CD4-positive, alpha-beta T cell treated with Interleukin-15 for 1 hour (primary cell): Measurements from ENCODE around the gene RPS6KA6.

Experiments
- DNase-seq: peaks from one replicate; pipeline ENCODE4 v3.0.0-alpha.2; 2020

The RPS6KA6 gene

DNA sequence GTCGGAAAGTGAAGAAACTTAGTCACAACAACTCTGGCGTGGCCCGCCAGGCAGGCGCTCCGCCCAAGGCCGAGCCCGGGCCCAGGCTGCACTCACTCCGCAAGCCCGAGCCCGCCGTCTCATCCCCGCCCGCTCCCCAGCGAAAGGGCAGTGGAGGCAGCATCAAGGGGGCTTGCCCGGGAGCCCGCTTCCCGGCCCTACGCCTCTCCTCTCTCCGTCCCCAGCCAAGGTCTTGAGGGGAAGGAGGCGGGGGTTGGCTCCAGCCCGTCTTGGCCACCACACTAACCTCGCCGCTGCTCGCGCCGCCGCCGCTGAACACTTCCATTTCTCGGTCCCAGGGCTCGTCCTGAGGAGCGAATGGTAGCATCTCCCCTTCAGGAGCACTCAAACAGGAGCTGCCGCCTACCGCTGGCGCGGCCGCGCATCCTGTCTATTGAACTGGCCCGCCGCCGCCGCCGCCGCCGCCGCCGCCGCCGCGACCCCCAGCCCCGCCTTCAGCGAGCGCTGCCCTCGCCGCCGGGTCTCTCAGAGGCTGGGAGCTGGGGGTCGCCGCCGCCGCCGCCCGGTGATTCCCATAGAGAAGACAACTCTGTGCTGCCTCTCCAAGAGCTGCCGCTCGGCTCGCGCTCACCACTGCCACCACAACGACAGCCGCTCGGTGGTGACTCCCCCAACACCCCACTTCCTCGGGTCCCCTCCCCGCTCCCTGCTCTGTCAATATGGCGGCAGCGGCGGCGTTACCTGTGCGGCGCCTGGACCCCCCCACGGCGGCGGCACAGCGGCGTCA lies at the start of gene RPS6KA6:
Gene RPS6KA6, minus strand, starts transcription at position 667 of the 787 bp plus-strand sequence. Its CDS starts 300 bp downstream, at position 367.
- DNase-seq = no peak

DNA sequence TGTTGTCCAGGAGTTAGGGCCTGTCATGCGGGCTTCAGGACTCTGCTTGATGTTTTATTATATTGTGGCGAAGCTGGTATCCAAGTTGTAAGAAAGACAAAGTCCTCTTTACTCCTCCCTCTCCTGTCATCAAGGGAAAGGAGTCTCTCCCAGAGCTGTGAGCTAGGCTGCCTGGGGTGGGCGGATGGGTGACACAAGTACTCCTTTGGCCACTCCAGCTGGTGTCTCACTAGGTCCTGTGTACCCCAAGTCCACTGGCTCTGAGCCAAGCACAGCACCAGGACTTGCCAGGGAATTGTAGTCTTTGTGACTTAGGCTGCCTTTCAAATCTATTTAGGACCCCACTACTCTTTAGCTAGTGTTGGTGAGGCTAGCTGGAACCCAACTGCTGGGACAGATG lies 36.7 kb upstream of the RPS6KA6 start:
- no peak for DNase-seq

DNA sequence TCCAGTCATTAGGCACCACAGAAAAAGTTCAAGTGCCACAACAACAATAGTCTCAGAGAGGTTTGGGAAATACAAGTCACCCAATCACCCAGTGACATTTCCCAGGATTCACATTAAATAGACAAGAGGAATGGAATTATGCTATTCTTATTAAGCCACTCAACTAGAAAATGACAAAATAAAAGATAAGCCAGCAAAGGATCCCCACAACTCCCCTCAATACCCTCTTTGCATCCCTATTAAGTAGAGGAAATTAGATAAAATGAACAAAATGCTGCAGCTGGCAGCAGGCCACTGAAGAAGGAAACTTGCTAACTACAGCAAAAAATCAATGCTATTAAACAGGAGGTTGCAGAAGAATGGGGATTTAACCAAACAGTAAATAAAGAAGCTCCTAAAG lies 35.3 kb upstream of the RPS6KA6 start:
- no peak for DNase-seq

DNA sequence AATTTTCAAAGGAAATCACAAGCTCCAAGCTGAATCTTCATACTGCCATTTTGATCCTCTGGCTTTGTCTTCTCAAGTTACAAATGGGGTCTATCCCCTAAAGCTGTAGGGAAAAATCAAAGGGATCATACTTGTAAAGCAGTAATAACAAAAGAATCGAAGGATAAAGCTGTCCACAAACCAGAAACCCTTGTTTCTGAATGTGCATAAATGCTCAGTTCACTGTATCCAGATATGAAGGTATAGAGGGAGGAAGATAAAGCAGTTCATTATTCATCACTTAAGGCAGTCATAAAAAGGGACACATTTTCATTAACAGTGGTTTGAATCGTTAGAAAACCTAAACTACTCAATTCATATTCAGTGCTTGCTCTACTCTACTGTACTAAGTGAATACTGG lies 33.2 kb upstream of the RPS6KA6 start:
- no peak for DNase-seq

DNA sequence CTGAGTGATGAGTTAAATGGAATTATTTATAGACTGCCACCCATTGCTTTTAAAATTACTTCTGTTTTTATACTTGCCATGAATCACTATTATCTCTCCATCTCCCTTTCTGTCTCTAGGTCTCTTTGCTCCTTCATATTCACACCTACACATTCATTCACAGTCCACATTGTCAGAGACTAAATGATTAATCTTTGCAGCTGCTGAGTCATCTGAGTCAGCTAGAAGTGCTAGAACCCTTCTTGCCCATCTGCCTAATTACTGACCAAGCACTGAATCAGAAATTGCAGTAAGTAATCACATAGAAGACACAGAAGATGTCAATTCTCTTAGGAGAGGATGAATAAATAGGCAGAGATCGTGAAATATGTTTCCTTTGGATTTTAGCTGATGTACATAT lies 31.6 kb upstream of the RPS6KA6 start:
- no peak for DNase-seq

DNA sequence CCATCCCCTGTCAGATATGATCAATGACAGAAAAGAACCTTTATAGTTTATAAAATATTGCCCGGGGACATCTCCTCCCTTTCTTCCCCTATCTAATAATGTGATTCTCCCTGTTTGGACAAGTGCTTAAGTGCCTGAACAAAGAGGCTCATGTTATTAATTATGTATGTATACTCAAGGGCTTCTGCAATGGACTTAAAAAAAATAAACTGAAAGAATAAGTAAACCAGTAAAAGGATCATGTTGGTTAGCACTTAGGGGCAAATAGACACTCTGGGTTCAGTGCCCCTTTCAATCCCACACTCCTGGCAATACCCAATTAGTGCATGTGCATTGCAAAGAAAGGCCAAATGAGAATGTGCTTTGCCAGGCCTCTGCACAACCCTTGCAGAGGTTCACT lies 30.7 kb upstream of the RPS6KA6 start:
- DNase-seq = no peak

- no peak for DNase-seq
Observed at GRCh38 chrX:84216881-84217280, 28.9 kb upstream of the RPS6KA6 start.

DNA sequence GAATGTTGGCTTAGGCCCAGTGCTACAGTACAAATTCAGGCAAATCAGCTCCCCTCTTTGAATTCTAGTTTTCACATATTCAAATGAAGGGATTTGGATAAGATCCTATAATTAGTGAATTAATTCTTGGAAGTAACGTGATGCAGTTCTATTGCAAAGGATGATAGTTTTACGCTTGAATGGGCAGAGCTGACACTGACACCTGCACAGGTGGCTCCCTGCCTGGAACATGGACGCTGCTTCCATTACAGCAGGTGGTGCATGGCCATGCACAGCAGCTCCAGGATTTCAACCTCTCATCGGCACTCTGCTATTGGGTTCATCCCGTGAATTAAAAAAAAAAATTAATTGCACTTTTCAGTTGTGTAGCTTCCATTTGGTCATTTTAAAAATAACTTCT lies 28.4 kb upstream of the RPS6KA6 start:
- DNase-seq = no peak

DNA sequence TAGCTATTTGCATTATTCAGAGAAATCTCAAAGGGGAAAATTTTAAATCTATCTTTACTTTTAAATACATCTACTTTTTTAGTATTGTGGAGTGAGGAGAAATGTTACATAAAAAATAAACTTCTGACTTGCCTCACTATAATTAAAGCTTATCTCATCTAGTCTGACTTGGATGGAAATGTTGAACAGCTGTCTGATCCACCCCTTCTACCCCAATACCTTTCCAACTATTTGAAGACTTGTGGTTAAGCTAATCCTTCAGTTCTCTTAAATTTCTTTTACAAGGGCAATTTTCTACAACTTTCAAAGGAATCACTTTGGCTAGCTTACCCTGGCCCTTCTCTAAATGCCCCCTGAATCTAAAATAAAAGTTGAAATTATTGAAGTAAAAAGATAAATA lies 17.3 kb upstream of the RPS6KA6 start:
- DNase-seq = no peak

DNA sequence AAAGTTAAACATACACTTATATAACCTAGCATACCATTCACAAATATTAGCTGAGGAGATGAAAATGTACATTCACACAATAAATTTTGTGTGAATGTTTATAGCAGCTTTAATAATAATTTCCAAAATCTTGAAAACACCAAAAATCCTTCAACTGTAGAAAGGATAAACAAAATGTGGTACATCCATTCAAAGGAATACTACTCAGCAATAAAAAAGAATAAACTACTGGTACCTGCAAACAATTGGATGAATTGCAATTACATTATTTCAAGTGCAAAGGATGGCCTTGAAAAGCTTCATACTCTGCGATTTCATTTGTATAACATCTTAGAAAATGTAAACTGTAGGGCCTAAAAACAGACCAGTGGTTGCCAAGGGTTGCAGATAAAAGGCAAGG lies 11.7 kb upstream of the RPS6KA6 start:
- no peak for DNase-seq

DNA sequence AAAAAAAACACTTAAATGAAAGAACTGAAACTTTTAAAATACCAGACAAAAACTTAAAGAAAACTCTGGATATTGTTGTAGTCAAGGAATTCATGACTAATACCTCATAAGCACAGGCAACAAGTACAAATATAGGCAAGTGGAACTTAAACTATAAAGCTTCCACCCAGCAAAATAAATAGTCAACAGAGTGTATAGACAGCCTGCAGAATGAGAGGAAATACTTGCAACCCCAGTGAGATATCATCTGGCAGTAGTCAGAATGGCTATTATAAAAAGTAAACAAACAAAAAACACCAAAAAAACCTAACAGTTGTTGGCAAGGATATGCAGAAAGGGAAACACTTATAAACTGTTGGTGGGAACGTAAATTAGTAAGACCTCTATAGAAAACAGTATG lies 9.6 kb upstream of the RPS6KA6 start:
- DNase-seq = no peak

DNA sequence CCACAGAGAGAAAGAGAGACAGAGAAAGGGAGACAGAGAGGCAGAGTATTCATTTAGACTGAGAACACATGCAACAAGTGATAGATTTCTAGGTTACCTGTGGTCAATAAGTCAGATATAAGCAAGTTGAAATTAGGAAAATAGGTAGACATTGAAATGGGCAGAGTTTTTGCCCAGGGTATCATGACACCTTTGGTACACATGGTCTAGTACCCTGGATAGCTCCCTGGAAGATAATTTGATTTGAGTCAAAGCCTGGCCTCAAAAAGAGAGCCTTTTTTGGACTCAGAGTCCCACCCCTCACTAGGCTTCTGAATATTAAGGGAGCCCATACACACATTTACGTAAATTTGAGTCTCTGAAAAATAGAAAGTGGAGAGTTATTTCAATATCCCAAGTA lies 4.0 kb upstream of the RPS6KA6 start:
- no peak for DNase-seq

- no peak for DNase-seq
Observed at GRCh38 chrX:84189125-84189524, 1.1 kb upstream of the RPS6KA6 start.

DNA sequence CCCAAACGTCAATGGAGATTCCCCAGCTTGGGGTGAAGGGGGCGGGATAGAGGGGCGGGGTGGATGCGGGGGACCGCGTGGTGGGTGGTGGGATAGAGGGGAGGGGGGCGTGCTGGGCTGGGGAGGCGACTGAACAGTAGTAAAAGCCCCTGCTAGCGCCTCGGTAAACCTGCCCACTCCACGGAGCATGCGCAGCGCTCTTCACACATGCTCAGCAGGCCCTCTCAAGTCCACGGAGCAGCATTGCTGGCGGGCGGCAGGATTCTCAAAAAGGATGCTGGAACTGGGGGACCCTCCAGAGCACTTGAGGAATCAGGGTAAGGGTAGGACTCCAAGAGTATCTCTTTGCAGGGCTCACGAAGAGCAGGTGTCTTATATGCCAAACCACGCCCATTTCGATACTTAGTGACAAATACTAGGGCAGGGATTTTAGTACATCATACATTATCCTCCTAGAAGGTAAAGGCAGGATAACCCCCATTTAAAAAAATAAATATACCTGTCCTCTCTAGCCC lies 378 bp upstream of the RPS6KA6 start:
- no peak for DNase-seq

DNA sequence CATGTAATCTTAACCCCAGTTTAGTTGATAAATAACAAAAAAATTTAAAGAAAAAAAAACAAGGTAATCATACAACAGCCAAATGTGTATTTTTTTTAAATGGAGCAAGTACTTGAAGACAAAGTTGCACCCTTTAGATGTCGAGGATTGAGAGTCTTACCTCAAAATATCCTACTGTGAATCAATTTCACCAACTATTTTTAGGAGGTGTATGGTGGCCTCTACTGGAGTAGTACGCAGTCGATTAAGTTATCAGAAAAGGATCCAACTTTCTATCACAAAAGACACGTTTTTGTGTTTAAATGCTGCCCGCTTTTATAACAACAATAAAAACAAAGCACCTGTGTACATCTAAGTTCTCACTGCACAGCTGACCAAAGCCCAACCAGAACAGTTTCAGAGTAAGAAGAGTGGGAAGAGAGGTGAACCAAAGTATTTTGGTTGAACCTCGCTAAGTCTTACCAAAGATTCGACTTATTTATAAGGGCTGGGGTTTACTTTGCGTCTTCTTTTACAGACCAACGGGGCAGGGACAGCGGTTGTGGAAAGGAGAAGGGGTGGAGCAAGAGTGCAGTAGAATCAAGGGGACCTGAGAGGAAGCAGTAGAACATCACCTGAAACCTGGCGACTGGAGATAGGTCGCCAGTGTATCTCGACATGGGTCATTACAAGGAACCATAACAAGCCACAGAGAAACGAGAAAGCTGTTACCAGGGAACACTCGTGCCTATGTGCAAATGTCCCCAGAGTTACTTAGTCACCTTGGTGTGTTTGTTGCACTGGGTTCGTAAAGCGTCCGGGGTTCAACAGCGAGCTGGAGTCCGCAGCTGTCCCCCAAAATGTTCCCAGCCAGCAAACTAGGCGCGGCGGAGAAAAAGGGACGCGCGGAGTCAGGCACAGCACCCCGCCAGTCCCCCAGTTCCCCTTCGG lies 1.1 kb downstream of the RPS6KA6 start:
- DNase-seq = no peak

DNA sequence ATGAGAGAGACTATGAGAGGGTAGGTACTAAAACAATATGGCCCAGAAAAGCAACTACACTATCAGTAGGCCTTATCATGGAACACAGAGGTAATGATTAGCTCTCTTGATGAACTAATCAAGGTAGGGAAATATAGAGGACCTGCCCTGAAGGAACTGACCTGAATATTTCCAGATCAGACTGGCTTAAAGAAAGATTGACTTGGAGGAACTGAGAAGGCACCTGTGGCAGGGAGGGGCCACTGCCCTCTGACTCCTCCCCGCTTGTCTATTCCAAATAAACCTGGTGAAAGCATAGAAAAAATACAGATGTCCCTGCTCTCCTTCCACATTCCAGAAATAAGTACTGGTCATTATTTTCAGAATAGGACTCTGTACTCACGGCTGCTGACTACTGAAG lies 5.5 kb downstream of the RPS6KA6 start:
- DNase-seq = no peak

DNA sequence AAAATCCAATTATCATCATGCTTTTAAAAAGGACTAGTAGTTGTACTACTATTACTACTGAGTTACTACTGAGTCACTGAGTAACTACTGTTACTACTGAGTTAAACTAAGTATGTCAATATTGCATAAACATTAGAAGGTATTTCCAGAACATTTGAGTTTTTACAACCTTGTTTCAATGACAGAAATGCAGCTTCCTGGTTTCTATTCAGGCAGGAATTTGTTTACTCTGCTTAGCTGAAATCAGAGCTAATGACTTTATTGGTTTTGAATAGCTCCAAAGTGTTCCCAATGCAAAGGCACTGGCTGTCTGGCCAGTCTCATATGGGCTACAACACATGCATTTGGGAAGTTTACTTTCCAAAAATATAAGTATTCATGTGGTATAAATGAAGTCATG lies 12.0 kb downstream of the RPS6KA6 start:
- DNase-seq = no peak

GRCh38 chrX:84175274-84175673 lies 12.7 kb downstream of the RPS6KA6 start:
- no peak for DNase-seq

GRCh38 chrX:84174348-84174747 lies 13.7 kb downstream of the RPS6KA6 start:
- DNase-seq = no peak

DNA sequence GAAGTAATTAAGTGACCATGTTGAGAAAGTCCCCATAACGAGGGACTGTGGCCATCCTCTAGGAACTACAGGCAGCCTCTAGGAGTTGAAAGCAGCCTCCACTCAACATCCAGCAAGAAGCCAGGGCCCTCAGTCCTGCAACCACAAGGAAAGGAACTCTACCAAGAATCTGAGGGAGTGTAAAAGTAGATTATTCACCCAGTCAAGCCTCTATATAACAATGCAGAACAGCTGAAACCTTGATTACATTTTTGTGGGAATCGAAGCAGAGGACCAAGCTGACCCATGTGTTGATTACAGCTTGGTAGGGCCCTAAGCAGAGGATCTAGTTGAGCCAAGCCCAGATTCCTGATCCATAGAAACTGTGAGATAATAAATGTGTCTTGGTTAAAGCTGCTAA lies 17.1 kb downstream of the RPS6KA6 start:
- DNase-seq = no peak

DNA sequence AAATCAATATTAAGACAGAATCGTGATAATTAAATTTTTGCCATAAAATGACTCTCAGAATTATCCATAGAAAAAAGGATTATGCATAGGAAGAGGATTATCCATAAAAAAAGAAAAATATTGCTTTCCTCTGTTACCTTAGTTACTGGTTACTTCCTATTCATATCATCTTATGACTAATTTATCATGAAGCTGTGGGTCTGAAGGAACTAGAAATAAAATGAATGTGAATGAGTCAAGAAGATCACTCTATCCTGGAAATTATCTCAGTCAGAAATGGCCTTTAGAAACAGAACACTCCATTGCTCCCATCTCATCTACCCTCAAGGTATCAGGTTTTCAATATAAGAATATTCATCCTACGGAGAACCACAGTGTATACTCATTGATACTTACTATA lies 19.4 kb downstream of the RPS6KA6 start:
- DNase-seq = no peak

DNA sequence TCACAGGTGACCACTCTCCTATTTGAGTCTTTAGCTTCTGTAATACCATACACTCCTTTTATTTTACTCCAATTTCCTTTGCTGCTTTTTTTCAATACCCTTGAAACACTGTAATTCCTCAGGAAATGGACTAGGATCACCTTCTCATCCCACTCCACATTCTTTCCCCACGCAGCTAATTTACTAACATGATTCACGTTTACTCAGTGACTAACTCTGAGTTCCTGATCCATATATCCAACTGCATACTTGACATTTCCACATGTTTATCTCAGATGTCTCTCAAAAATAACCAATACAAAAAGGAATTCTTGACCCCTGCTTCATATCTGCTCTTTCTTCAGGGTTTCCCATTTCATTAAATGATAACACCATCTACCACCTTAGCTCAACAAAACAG lies 19.9 kb downstream of the RPS6KA6 start:
- no peak for DNase-seq

DNA sequence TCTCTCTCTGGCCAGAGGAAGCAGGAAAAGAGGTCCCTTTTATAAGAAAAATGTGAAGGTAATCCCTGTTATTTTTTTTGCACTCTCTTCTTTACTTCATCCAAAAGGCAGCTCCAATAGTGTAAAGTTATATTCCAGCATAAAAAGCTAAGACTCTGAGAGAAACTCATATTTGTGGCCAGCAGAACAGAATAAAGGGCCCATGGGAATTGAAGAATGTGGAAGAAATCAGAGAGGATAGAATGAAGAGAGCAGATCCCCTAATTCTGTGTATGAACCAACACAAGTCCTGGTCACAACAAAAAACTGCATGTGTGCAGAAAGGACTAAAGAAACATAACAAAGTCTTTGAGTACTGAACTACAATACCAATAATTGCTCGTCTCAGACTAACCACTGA lies 22.3 kb downstream of the RPS6KA6 start:
- no peak for DNase-seq

GRCh38 chrX:84162401-84162800 lies 25.6 kb downstream of the RPS6KA6 start:
- DNase-seq = no peak
